ENCODE data around the gene COASY. TPM values are rescaled to one million over a fixed set of nuclear protein-coding genes. Genes with fewer than 3 reads are reported as not detected.

The COASY gene
- total and polyA plus RNA-seq, 2 of the 4 experiments (the other 2 are of a cell fraction), result 10.6 to 44.0 TPM

- H3K4me1 ChIP-seq (ENCODE audit: control insufficient read depth, insufficient read depth, low read length), result peaks cover 10% of the 10 kb centered on the region
- H3K9ac ChIP-seq (ENCODE audit: low read depth, low read length), result no peak overlapping the region
- H2AK5ac ChIP-seq (ENCODE audit: low read depth, low read length), result peak overlapping the region; percentile 53; the same call in 1 of the 2 replicates
- TSS peak; percentile 27 for BruUV-seq (replicated peaks)
- H2BK120ac ChIP-seq (ENCODE audit: low read depth, low read length), result no peak overlapping the region
- ATAC-seq (ENCODE audit: low read depth) (no peak), DNase-seq (no peak)
- no peak overlapping the region for H3K14ac ChIP-seq (replicated peaks; ENCODE audit: low read depth, low read length)
- H4K20me1 ChIP-seq (ENCODE audit: insufficient read depth, low read length), result peaks cover 9% of the 10 kb centered on the region; the same call in 1 of the 2 replicates
- H3K9me3 ChIP-seq (ENCODE audit: control insufficient read depth, insufficient read depth, low read length), result no peaks in the 10 kb centered on the region
- peak overlapping the region; percentile 31 for H2AK9ac ChIP-seq (replicated peaks; ENCODE audit: low read depth, low read length, poor library complexity)
- H3K9me1 ChIP-seq (ENCODE audit: insufficient read depth, low read length), result peaks cover 26% of the 10 kb centered on the region
- intact Hi-C loops (cut with micrococcal nuclease), result no loop called here
- no peak overlapping the region for H3K23ac ChIP-seq (ENCODE audit: low read depth, low read length)
- TF ChIP-seq MAFK (IDR thresholded peaks at IDR 0.05; ENCODE audit: low read depth, low read length) (no peak), NFE2L2 (IDR thresholded peaks at IDR 0.05; ENCODE audit: low read depth, low read length) (no peak), FOS (IDR thresholded peaks at IDR 0.05; ENCODE audit: low read depth, low read length) (no peak), USF2 (IDR thresholded peaks at IDR 0.05; ENCODE audit: low read depth, low read length) (no peak), RAD21 (IDR thresholded peaks at IDR 0.05; ENCODE audit: low read length) (no peak), CTCF (conservative IDR thresholded peaks at IDR 0.05; ENCODE audit: low read depth, low read length) (no peak), RCOR1 (IDR thresholded peaks at IDR 0.05; ENCODE audit: insufficient replicate concordance, low read length) (no peak), ELK1 (IDR thresholded peaks at IDR 0.05; ENCODE audit: borderline replicate concordance, low read depth, low read length) (no peak), MAZ (IDR thresholded peaks at IDR 0.05; ENCODE audit: borderline replicate concordance, low read depth, low read length) (no peak), BHLHE40 (IDR thresholded peaks at IDR 0.05; ENCODE audit: low read depth, low read length) (no peak), CEBPB (IDR thresholded peaks at IDR 0.05; ENCODE audit: low read depth, low read length) (no peak), RFX5 (IDR thresholded peaks at IDR 0.05; ENCODE audit: low read depth, low read length) (no peak), MXI1 (IDR thresholded peaks at IDR 0.05; ENCODE audit: borderline replicate concordance, low read depth, low read length) (no peak)
- in situ Hi-C loops (cut with MboI; ENCODE audit: low sequenced_read_pairs), result no loop called here
- dilution Hi-C loops (cut with HindIII; ENCODE audit: low sequenced_read_pairs, unreplicated experiment), result no loop called here
- H2BK5ac ChIP-seq (ENCODE audit: low read depth, low read length, poor library complexity, severe bottlenecking), result no peak overlapping the region
- H3K27me3 ChIP-seq (ENCODE audit: control insufficient read depth, insufficient read depth, low read length), result no peaks in the 10 kb centered on the region
- H2BK20ac ChIP-seq (ENCODE audit: low read depth, low read length), result no peak overlapping the region
- CTCF ChIA-PET, result interaction anchor here (0.6 kb wide), 2 partner anchors 141 to 367 kb away, joined by 3 read pairs; no protein-coding TSS in a partner anchor
- H3K4me2 ChIP-seq (ENCODE audit: low read depth, low read length), result no peak overlapping the region
- no peak overlapping the region for H4K91ac ChIP-seq (ENCODE audit: insufficient read depth, low read depth, low read length)
- POLR2A ChIA-PET (ENCODE audit: unreplicated experiment), result no interaction called here
- peaks cover 16 to 32% of the 10 kb centered on the region in 2 experiments for H3K79me1 ChIP-seq (ENCODE audit: low read depth in 1 of 2, low read length in 2 of 2)
- no peak overlapping the region for H2BK15ac ChIP-seq (ENCODE audit: low read depth, low read length)
- no peak overlapping the region for H4K5ac ChIP-seq (ENCODE audit: low read depth, low read length)
- H2AFZ ChIP-seq (replicated peaks; ENCODE audit: low read length, poor library complexity), result no peak overlapping the region
- no peak overlapping the region; a peak in 1 of 4 replicates for H4K8ac ChIP-seq (ENCODE audit: low read depth in 2 of 2, low read length in 2 of 2)
- H3K4me3 ChIP-seq (ENCODE audit: insufficient read depth, low read depth, low read length), result no peak overlapping the region
- H3K56ac ChIP-seq (ENCODE audit: extremely low read depth, insufficient read depth, low read length), result no peak overlapping the region
- WGBS, 2 experiments (ENCODE audit: extremely low coverage in 2 of 2, insufficient read length in 1 of 2), result 100% methylated on average over 1 of the region's 5 CpGs; no CpG with 5 or more reads in 1 of the 2 experiments
- no peak overlapping the region for H3K27ac ChIP-seq (ENCODE audit: insufficient read depth, low read length)
- H3K4ac ChIP-seq (ENCODE audit: low read depth, low read length), result no peak overlapping the region
- no peak overlapping the region for H3K18ac ChIP-seq (ENCODE audit: low read depth, low read length)
- H3K36me3 ChIP-seq (ENCODE audit: control insufficient read depth, insufficient read depth, low read length), result peaks cover 33% of the 10 kb centered on the region
Observed at GRCh38 chr17:42537826-42538451, 24.0 kb upstream of the COASY start.

Measured in IMR-90 (cell line).